NK-92 treated with Interleukin-12 subunit alpha and Interleukin-12 subunit beta, amount 100 ng/mL, for 24 hours (cell line): Measurements from ENCODE around the gene POGLUT2.

Source experiments
- DNase-seq: peaks from one replicate; lab custom pipeline; 2025; lab: John Stamatoyannopoulos, UW

Gene POGLUT2

DNA sequence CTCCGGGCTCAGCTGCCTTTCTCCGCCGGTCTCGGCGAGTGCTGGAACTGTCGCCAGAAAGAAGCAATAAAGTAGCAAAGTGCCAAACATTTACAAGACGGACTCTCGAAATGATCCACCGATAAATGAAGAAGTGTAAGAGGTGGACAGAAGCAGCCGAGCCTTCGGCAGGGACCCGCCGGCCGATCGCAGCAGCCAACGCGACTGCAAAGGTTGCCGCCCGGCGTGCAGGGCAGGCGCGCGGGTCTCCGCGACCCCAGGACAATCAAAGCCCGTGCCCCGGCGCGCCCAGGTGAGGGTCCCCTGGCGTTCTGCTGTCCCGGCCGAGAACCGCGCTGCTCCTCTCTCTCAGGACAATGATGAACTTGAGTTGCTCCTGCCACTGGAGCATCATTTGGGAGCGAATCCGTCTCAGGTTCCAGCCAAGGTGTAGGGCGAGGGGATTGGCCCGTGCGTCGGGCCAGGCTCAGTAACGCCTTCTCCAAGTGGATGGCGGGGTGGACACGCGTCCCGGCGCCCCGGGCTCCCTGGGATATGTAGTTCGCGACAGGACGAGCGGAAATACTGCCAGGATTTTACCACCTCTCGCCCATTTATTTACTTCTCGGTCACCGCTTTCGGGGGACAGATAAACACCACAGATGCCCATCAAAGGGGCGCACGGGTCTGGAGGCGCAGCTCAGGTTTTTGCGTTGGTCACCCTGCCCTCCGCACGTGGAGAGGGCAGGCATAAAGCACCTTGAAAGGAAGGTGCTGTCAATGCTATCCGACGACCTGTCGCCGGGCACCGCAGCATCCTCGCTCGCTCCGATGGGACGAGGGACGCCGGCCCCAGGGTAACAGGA, at the start of gene POGLUT2, which contains the start of gene BIVM:
Gene POGLUT2, minus strand, starts transcription at position 396 of the 845 bp plus-strand sequence. Its CDS starts 306 bp downstream, at position 90.
Gene BIVM, plus strand, starts transcription at position 539 of the 845 bp plus-strand sequence. CDS start 8,149 bp downstream, outside the sequence.
- peak; percentile 20 for DNase-seq

GRCh38 chr13:102847272-102848234, 48.8 kb upstream of the POGLUT2 start:
- no peak for DNase-seq

- peak; percentile 47 for DNase-seq
These were observed 47.7 kb upstream of the POGLUT2 start for GRCh38 chr13:102846261-102847015.

GRCh38 chr13:102845630-102846260, 47.0 kb upstream of the POGLUT2 start, which contains the start of gene ERCC5:
Gene ERCC5, plus strand, starts transcription at chr13:102846032. Its CDS starts 235 bp downstream, at chr13:102846267.
- DNase-seq, result peak; percentile 93

- DNase-seq, result no peak
These were observed 46.5 kb upstream of the POGLUT2 start for GRCh38 chr13:102845289-102845629.

DNA sequence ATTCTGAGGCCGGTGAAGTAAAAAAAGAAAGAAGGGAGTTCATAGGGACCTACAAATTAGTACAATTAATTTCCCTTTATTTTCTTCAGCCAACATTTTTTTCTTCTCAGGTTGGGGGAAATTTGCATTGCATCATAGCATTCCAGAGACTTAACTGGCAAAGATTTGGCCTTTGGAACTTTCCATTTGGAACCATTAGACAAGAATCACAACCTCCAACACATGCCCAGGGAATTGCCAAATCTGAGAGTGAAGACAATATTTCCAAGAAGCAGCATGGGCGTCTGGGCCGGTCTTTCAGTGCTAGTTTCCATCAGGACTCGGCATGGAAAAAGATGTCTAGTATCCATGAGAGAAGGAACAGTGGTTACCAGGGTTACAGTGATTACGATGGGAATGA, 40.7 kb upstream of the POGLUT2 start:
- DNase-seq, result no peak

GRCh38 chr13:102838982-102839381, 40.2 kb upstream of the POGLUT2 start:
- DNase-seq, result no peak

- DNase-seq, result no peak
These were observed 39.5 kb upstream of the POGLUT2 start for GRCh38 chr13:102838273-102838672.

DNA sequence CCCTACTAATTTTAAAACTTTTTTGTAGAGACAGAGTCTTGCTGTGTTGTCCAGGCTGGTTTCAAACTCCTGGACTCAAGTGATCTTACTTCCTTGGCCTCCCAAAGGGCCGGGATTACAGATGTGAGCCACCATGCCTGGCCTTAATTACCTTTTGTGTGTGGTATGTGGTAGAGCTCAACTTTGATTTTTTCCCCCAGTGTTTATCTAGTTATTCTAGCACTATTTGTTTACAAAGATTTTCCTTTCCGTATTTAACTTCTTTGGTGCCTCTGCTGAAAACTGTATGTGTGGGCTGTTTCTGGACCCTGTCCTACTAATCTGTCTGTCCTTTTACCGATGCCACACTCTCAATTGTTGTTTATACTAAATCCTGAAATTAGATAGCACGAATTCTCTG, 37.7 kb upstream of the POGLUT2 start:
- DNase-seq, result no peak

GRCh38 chr13:102830646-102831045, 31.9 kb upstream of the POGLUT2 start:
- DNase-seq, result no peak

- DNase-seq, result no peak
These were observed 27.3 kb upstream of the POGLUT2 start for GRCh38 chr13:102825921-102826706.

DNA sequence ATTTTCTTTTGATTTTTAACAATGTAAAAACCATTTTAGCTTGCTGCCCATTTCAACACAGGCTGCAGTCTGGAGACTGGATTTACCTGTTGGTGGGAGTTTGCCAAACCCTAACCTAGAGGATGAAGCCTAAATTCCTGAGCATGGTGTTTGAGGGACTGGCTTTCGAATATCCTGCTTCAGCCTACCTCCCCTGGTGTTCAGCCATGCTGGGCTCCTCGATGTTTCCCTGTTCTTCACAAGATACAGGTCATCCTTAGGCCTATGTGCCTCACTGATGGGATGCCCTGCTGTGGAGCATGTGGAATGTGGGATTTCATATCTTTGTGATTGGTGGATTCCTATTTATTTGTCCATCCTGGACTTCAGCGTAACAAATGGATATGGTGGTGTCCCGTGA, 26.6 kb upstream of the POGLUT2 start:
- DNase-seq, result no peak

GRCh38 chr13:102817907-102818306, 19.1 kb upstream of the POGLUT2 start:
- DNase-seq, result no peak

DNA sequence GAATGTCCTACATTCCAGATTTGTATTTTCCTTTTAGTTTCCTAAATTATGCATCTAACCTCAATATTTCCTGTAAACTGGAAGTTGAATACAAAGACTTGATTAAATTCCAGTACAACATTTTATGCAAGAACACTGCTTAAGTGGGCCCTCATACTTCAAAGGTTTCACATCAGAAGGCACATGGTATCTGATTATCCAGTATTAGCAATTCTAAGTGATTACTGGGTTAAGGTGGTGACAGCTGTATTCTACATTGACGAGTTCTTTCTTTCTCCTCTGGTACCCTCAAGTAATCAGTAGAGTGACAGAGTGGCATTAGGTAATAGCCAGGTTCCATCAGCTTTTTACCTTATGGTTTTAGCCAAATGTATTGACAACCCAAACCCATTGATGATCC, 18.5 kb upstream of the POGLUT2 start:
- DNase-seq, result no peak

- DNase-seq, result no peak
These were observed 17.9 kb upstream of the POGLUT2 start for GRCh38 chr13:102816708-102817107.

GRCh38 chr13:102815788-102816187, 17.0 kb upstream of the POGLUT2 start:
- DNase-seq, result no peak

GRCh38 chr13:102814793-102815192, 16.0 kb upstream of the POGLUT2 start:
- DNase-seq, result no peak

GRCh38 chr13:102814025-102814607, 15.3 kb upstream of the POGLUT2 start:
- no peak for DNase-seq

DNA sequence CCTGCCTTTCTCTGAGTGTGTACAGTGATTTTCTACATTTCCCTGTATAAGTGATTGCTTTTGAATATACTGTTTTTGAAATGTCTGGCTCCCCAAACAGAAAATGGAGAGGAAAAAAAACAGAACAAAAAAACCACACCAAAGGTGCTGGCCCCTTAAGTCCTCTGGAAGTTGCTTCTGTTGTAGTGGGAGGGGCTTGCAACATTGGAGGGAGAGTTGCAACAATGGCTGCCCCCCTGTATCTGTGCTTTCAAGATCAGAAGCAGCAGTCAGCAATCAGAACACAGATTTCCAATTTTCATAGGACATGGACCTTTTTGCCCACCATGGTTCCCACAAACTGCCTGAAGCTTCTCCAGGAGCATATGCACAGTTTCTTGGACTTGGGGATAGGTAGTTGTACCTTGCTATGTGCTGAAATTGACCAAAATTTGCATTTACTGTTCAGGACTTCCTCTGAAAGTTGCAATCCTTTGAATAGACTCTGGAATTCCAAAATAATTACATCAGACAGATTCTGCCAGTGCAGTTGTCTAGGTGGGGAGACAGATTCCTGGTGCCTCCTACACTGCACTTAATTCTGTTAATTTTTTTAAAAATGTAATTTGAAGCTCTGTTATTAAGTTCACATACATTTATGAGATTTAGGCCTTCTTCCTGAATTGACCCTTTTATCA, 14.0 kb upstream of the POGLUT2 start:
- no peak for DNase-seq

DNA sequence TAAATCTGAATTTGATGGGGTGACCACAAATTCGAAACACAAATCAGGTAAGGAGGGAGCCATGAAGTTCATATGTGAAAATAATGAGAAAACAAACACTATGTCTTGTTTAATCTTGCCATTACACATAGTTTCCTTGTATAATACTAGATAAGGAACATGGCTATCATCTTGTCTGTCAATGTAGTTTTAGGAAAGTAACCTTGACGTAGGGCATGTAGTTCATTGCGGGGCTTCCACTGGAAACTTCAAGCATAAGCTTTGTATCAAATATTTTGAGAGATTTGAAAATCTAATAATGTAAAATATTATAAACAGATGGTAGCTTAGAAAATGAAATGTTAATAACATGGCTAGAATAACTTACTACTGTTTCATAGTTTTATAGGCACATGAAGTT, 8.9 kb upstream of the POGLUT2 start:
- no peak for DNase-seq
